Fibroblast of skin of back (primary cell): ENCODE measurements around the gene ELOVL3.

Source experiments
- DNase-seq: peaks from one replicate; pipeline ENCODE4 v3.0.0-alpha.2; 2013

ELOVL3 gene

DNA sequence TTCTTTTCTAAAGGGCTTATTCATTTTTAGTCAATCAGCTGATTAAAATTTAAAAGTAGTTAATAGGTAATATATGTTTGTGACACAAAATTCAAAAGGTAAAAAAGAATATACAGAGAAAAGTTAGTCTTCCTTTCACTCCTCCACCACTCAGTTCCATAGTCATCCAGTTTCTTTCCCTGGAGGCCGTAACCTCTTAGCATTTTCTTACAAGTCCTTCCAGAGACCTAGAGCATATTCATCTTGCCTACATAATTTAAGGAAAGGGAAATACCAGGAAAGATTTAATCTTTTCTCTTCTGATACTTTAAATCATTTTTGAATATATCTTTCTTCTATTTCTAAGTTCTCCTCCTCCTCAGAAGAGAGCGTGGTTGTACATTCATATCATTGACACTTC, 29.3 kb downstream of the ELOVL3 start:
- no peak for DNase-seq

DNA sequence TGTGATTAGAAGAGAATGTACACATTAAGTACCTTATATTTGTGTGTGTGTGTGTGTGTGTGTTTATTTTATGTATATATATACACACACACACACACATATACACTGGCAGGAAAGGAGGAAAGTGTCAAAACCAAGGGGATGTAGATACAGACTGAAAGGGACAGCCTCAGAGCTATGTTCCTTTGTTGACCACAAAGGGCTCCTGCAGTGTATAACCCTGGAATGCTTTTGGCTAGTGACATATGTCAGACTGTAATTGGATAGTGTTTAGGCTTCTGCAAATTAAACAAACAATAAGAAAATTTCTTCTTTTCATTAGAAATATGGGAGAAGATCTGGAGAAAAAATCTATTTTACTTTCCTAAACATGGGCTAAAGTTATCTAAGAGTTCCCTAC, 35.1 kb downstream of the ELOVL3 start:
- DNase-seq, result no peak

DNA sequence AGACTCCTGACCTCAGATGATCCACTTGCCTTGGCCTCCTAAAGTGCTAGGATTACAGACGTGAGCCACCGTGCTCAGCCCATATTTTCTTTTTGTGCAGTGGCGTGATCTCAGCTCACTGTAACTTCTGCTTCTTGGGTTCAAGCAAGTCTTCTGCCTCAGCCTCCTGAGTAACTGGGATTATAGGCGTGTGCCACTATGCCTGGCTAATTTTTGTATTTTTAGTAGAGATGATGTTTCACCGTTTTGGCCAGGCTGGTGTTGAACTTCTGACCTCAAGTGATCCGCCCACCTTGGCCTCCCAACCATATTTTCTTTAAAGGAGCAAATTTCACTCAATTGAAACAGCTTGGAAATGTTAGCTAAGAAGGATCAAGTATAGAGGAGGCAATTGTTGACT, 35.7 kb downstream of the ELOVL3 start:
- DNase-seq, result no peak

DNA sequence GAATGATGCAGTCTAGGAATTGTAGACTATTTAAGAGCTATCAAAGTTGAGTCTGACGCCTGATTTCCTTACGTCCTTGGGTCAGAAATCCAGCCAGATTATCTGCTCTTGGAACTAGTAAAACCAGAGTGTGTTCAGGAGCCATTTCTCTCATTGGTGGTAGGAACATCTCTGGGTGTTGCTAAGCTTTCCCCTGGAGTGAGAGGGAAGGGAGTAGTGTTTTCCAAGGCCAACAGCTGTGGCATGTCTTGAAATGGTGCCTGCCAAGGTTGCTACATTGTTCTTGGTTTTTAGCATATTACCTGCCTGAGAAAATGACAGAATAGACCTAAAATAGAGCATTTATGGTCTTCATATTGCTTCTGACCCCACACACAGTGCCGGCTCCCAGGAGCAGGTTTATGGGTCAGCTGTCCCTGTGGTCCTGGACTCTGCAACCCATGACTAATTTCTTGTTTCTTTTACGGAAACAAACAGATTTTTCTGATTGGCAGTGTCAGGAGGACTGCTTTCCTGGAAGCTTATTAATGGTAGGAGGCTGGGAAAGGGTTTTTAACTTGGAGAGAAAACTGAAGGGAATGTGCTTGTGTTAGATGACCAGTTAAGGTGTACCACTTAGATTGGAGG, 36.8 kb downstream of the ELOVL3 start:
- no peak for DNase-seq

DNA sequence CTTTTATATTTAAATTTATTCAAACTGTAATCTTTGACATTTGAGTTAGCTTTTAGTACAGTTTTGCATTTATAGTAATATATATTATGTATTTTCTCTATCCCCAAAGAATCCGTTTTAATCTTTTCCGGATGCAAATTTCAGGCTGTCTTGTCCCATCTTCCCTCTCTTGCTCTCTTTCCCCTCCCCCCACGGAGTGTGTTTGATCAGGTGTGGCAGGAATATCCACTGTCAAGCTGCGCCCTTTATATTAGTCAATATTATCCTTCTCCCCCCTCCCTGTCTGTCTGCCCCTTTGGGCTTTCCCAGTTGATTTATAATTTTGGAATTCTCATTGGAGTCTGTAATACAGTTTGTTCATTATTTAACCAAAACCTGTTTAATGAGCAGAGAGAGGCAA, 38.3 kb downstream of the ELOVL3 start:
- DNase-seq, result no peak

DNA sequence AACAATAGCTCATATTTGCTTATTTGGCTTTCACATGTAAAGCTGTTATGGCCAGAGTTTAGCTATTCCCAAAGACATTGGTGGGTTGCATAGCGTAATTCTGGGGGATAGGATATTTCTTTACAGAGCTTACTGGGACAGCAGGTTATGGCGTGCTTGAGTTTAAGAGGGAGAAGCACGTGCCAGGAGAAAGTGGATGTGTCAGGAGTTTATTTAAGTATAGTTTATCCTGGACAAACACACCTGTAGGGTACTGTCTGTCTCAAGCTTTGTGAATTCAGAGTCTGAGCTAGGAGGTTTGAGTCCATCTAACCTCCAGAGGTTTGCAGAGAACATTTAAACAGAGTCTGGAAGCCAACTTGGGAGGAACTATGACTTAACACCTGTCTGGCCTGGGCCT, 40.6 kb downstream of the ELOVL3 start:
- no peak for DNase-seq

DNA sequence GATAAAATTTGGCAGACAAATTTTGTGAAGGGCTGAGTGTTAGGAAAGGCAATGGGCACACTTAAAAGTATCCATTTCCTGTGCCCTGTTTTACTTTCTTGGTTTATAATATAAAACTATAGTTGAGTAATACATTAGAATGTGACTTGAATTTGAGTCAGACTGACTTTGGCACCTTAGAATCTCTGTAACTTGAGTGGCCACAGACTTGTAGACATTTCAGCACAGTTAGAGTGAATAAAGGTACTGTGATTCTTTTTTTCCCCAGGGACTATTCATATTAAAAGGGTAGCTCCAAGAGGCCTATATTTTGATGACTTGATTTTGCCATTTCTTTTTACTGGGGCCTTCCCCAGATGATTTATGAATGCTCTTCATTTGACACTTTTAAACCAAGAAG, 41.6 kb downstream of the ELOVL3 start:
- peak; percentile 65 for DNase-seq

DNA sequence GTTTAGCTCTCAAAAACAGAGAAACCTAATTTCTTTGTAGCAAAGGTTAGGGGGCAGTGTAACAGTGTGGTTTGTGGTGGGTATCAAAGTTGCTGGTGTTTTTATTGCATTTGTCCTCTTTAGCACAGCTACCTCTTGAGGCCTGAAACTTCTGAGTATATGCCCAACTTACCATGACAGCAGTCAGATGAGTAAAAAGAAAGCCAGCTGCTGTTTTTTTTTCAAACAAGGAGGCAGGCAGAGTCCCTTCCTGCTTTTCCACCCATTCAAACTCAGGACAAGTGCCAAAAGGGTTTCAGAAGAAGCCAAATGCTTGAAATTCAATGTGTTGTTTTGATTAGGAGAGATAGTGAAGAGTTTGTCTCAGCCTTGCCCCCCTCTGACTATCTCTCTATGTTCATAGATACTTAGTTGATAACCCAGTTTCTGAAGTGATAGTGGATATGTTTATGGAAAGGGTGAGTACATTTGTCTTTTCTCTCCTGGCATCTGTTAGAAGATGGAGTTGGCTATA, 42.3 kb downstream of the ELOVL3 start:
- peak; percentile 67 for DNase-seq

DNA sequence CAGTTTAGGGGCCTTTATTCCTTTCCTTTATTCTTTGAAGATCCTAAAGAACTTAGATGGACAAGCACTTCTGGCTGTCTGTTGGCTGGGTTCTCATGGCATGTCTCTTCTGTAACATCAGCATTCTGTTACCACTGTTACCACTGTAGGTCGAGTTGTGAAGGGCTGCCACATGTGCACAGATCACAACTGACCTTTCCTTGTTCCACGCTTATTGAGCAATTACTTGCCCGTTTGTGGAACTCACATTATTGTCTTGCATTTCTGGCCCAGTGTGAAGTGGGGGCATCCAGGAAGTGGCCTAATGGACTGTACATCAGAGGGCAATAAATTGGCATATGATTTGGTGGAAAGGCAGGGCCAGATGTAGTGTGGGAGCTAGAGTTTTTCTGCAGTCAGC, 42.9 kb downstream of the ELOVL3 start:
- DNase-seq, result no peak

DNA sequence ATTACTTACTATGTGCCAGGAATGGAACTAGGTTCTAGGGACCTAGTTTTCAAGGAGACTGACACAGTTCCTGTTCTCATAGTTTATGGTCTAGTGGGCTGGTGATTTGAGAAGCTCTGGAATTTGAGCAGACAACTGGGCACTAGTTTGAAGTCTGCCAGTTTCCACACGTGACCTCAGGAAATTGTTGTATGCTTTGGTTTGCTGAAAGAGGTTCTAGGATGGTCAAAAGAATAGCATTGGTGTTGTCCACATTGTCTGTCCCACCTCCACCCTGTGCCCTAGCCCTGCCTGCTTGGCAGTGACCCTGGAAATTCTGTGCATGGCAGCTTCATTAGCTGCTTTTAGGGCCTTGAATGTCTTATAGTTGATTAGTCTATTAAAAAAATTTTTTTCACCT, 48.0 kb downstream of the ELOVL3 start:
- DNase-seq, result no peak

DNA sequence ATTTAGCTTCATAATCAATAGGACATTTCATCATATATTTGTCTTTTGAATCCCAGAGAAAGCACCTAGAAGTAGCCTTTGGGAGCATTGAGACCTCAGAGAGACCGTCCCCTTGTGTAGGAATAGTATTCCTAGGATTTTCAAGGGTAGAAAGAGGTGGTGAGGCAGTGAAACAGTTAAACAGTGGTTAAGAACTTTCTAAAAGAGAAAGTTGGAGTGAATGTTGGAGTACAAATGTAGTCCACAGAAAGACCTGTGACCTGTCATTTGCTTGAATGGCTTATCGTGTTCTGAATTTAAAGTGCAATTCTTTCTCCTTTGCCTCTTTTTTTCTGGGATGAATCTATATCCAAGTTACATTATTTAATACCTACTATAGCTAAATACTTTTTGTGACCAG, 49.2 kb downstream of the ELOVL3 start:
- DNase-seq, result no peak

DNA sequence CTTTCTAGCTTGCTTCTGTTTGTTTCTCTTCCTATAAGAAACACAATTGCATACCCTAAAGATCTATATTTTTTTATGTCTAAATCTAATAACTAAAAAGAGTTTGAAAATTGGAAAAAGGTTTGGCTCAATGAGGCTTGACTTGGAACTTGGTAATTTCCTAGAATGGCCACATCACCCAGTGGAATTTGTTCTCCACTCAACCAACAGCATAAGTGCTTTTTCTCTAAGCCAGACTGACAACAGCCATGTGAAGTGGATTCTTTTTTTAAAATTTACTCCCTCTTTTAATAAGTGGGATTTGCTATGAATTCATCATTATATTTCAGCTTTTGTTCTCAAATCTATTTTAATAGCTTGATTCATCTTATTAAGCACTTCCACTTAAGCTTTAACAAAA, 53.0 kb downstream of the ELOVL3 start:
- DNase-seq, result no peak
